ENCODE results near the gene JARID2. TPM values are rescaled to one million over a fixed set of nuclear protein-coding genes. Genes with fewer than 3 reads are reported as not detected.

The JARID2 gene
- total and polyA plus RNA-seq, 7 experiments from 2014 or later = 6.9 to 39.6 (median 24.1) TPM

DNA sequence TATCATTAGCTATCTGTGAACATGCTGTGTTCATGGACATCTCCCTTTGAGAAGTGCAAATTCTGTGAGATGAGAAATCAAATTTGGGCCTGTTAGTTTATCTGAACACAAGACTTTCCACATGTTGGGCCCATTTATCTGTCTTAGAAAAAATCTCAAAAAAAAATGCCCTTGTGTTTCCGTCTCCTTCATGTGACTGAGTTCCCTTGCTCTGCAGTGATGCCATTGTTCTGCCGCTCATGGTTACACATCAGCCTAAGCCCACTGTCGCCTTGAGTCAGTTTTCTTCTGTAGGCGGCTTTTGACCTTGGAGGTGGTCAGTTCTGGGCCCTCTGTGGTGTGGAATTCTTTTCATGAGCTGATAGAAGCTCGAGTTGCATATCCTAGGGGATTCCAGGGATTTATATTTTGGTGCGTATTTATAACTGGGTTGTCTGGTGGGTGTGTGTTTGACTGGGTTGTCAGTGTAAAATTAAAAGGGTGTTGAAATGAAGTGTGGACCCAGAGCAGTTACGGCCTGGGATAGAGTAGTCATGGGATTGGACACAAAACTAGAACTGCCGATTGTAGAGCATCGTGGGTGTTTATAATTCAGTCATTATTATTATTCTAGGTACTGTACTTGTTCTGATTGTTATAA lies 156.7 kb downstream of the JARID2 start:
- intact Hi-C loops (cut with micrococcal nuclease) = loop anchor here (1.0 to 2.0 kb wide), 2 partner anchors 8 to 16 kb away; no protein-coding TSS in a partner anchor
- H3K9me3 Mint-ChIP-seq = no peaks in the 10 kb centered on the region
- H3K27me3 Mint-ChIP-seq = no peaks in the 10 kb centered on the region
- Histone ChIP-seq H3K36me3 (ENCODE audit: control insufficient read depth in 2 of 3, insufficient read depth in 3 of 3, low read length in 3 of 3) (no peaks in the 10 kb centered on the region), H3K4me3 (ENCODE audit: low read length) (no peak overlapping the region), H3K27ac (ENCODE audit: low read depth, low read length) (no peak overlapping the region), H3K4me1 (ENCODE audit: control insufficient read depth in 2 of 2, insufficient read depth in 2 of 2, low read length in 2 of 2) (peaks cover 23 to 45% of the 10 kb centered on the region in 2 donors), H3K27me3 (ENCODE audit: control insufficient read depth in 2 of 2, insufficient read depth in 2 of 2, low read length in 2 of 2) (no peaks in the 10 kb centered on the region), H3K9me3 (ENCODE audit: control insufficient read depth in 2 of 3, low read length in 3 of 3) (no peaks in the 10 kb centered on the region)
- no peak for DNase-seq
- H3K27ac Mint-ChIP-seq = peak overlapping the region; percentile 4 to 81 (median 58)
- H3K4me3 Mint-ChIP-seq = peak overlapping the region in 9 of 10 donors; percentile 2 to 78 (median 30)
- peaks cover 0 to 6% (median 0%) of the 10 kb centered on the region in 5 donors for H3K36me3 Mint-ChIP-seq
- ATAC-seq = no peak
- H3K4me1 Mint-ChIP-seq = peaks cover 69 to 92% (median 85%) of the 10 kb centered on the region in 7 donors
- ChIA-PET CTCF (interaction anchor here (1.5 kb wide), 1 partner anchor 24 kb away, joined by 4 read pairs; no protein-coding TSS in a partner anchor), POLR2A (interaction anchor here (1.0 to 1.1 kb wide), 3 partner anchors 10 to 155 kb away, joined by 3 to 4 read pairs (median 3); no protein-coding TSS in a partner anchor)

DNA sequence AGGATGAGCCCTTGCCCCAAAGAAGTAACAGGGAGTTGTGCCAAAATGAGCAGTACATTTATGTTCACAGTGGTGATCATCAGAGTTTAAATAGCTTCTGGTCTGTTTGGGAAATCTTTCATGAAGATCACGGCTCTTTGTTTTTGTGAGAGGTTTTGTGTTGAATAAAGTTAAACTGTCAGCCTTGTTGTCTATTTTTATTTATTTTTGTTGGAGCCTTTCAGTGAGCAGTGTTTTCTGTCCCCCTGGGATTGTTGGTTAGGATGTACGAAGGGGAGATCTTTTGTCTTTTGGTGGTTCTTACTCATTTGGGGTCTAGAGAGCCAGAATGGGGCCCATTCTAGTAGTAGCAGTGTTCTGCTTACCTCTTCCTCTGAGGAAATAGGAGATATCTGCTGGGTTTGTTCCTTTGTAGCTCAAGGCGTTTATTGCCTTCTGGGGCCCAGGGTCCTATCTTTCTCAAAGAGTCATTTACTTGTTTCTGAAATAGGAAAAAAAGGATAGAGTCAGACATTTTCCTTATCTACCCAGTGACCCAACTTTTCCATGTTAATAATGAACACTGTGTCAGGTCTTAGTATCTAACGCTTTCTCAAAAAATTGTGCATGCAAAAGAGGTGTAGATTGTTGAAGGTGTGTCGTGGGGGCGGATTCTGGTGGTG lies 157.4 kb downstream of the JARID2 start:
- Histone ChIP-seq H3K27me3 (ENCODE audit: control insufficient read depth in 2 of 2, insufficient read depth in 2 of 2, low read length in 2 of 2) (no peaks in the 10 kb centered on the region), H3K36me3 (ENCODE audit: control insufficient read depth in 2 of 3, insufficient read depth in 3 of 3, low read length in 3 of 3) (no peaks in the 10 kb centered on the region), H3K9me3 (ENCODE audit: control insufficient read depth in 2 of 3, low read length in 3 of 3) (no peaks in the 10 kb centered on the region), H3K27ac (ENCODE audit: low read depth, low read length) (no peak overlapping the region), H3K4me3 (ENCODE audit: low read length) (no peak overlapping the region), H3K4me1 (ENCODE audit: control insufficient read depth in 2 of 2, insufficient read depth in 2 of 2, low read length in 2 of 2) (peaks cover 23 to 39% of the 10 kb centered on the region in 2 donors)
- H3K4me1 Mint-ChIP-seq = peaks cover 73 to 92% (median 89%) of the 10 kb centered on the region in 7 donors
- DNase-seq (no peak), ATAC-seq (no peak)
- peak overlapping the region; percentile 5 to 81 (median 30) for H3K27ac Mint-ChIP-seq
- peak overlapping the region; percentile 10 to 78 (median 57) for H3K4me3 Mint-ChIP-seq
- H3K36me3 Mint-ChIP-seq = peaks cover 0 to 7% (median 0%) of the 10 kb centered on the region in 5 donors
- no peaks in the 10 kb centered on the region for H3K9me3 Mint-ChIP-seq
- H3K27me3 Mint-ChIP-seq = no peaks in the 10 kb centered on the region
- CTCF ChIA-PET = interaction anchor here (1.5 kb wide), 1 partner anchor 23 kb away, joined by 4 read pairs; no protein-coding TSS in a partner anchor
- intact Hi-C loops (cut with micrococcal nuclease) = loop anchor here in 1 of 2 donors (2.0 kb wide), 1 partner anchor 16 kb away; no protein-coding TSS in a partner anchor
- POLR2A ChIA-PET = interaction anchor here (0.7 to 1.1 kb wide), 3 partner anchors 23 to 156 kb away, joined by 3 to 4 read pairs (median 4); no protein-coding TSS in a partner anchor

- Histone ChIP-seq H3K4me3 (ENCODE audit: low read length) (no peak overlapping the region), H3K4me1 (ENCODE audit: control insufficient read depth in 2 of 2, insufficient read depth in 2 of 2, low read length in 2 of 2) (peaks cover 26 to 33% of the 10 kb centered on the region in 2 donors), H3K36me3 (ENCODE audit: control insufficient read depth in 2 of 3, insufficient read depth in 3 of 3, low read length in 3 of 3) (no peaks in the 10 kb centered on the region), H3K9me3 (ENCODE audit: control insufficient read depth in 2 of 3, low read length in 3 of 3) (no peaks in the 10 kb centered on the region), H3K27ac (ENCODE audit: low read depth, low read length) (no peak overlapping the region), H3K27me3 (ENCODE audit: control insufficient read depth in 2 of 2, insufficient read depth in 2 of 2, low read length in 2 of 2) (no peaks in the 10 kb centered on the region)
- no peaks in the 10 kb centered on the region for H3K27me3 Mint-ChIP-seq
- no peak for ATAC-seq
- POLR2A ChIA-PET = interaction anchor here (0.6 to 1.5 kb wide), 5 partner anchors 9 to 163 kb away, joined by 3 to 6 read pairs (median 4); no protein-coding TSS in a partner anchor
- H3K4me3 Mint-ChIP-seq = peak overlapping the region in 4 of 10 donors; percentile 57 to 78 (median 58)
- H3K9me3 Mint-ChIP-seq = no peaks in the 10 kb centered on the region
- H3K4me1 Mint-ChIP-seq = peaks cover 68 to 92% (median 88%) of the 10 kb centered on the region in 7 donors
- intact Hi-C loops (cut with micrococcal nuclease) = loop anchor here in 1 of 2 donors (1.0 kb wide), 1 partner anchor 17 kb away; no protein-coding TSS in a partner anchor
- no peak for DNase-seq
- CTCF ChIA-PET = interaction anchor here (0.9 to 1.4 kb wide), 3 partner anchors 14 to 82 kb away, joined by 3 to 6 read pairs (median 3); no protein-coding TSS in a partner anchor
- peaks cover 0 to 11% (median 0%) of the 10 kb centered on the region in 5 donors for H3K36me3 Mint-ChIP-seq
- H3K27ac Mint-ChIP-seq = peak overlapping the region in 4 of 9 donors; percentile 32 to 69 (median 64)
Measured at GRCh38 chr6:15404685-15404980, 158.8 kb downstream of the JARID2 start.

- no peak for DNase-seq
- no peaks in the 10 kb centered on the region for H3K9me3 ChIP-seq (ENCODE audit: control insufficient read depth in 2 of 3, low read length in 3 of 3)
- H3K4me3 ChIP-seq (ENCODE audit: low read length) = no peak overlapping the region
- POLR2A ChIA-PET = interaction anchor here (0.6 to 1.5 kb wide), 5 partner anchors 8 to 164 kb away, joined by 3 to 6 read pairs (median 4); no protein-coding TSS in a partner anchor
- H3K36me3 ChIP-seq (ENCODE audit: control insufficient read depth in 2 of 3, insufficient read depth in 3 of 3, low read length in 3 of 3) = no peaks in the 10 kb centered on the region
- Mint-ChIP-seq H3K4me3 (peak overlapping the region in 2 of 10 donors; percentile 57 to 78), H3K4me1 (peaks cover 70 to 92% (median 88%) of the 10 kb centered on the region in 7 donors), H3K27ac (peak overlapping the region in 3 of 9 donors; percentile 64 to 69 (median 65)), H3K27me3 (no peaks in the 10 kb centered on the region), H3K9me3 (no peaks in the 10 kb centered on the region), H3K36me3 (peaks cover 0 to 15% (median 0%) of the 10 kb centered on the region in 5 donors)
- ATAC-seq = no peak
- intact Hi-C loops (cut with micrococcal nuclease) = no loop called here
- no peaks in the 10 kb centered on the region for H3K27me3 ChIP-seq (ENCODE audit: control insufficient read depth in 2 of 2, insufficient read depth in 2 of 2, low read length in 2 of 2)
- CTCF ChIA-PET = interaction anchor here (0.9 to 1.4 kb wide), 3 partner anchors 15 to 83 kb away, joined by 3 to 6 read pairs (median 3); no protein-coding TSS in a partner anchor
- H3K4me1 ChIP-seq (ENCODE audit: control insufficient read depth in 2 of 2, insufficient read depth in 2 of 2, low read length in 2 of 2) = peaks cover 21 to 40% of the 10 kb centered on the region in 2 donors
- no peak overlapping the region for H3K27ac ChIP-seq (ENCODE audit: low read depth, low read length)
Measured at GRCh38 chr6:15405129-15406068, 159.5 kb downstream of the JARID2 start.

DNA sequence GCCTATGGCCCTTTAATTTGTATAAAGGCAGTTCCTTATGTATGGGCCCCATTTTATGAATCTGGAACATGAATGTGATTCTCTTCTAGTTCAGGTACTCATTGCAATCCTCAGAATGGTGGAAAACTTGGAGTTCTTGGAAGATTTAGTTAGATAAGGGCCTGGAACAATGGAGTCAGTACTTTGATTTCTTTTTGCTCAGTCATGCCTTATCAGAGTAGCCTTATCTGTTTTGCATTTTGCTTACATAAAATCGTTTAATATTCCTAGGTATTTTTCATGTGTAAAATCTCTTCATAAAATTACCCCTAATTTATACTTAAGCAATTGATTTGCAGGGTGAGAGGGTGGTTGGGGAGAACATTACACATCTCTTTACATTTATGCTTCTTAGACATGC lies 160.6 kb downstream of the JARID2 start:
- no peaks in the 10 kb centered on the region for H3K27me3 Mint-ChIP-seq
- DNase-seq (no peak), ATAC-seq (no peak)
- H3K9me3 Mint-ChIP-seq = no peaks in the 10 kb centered on the region
- H3K36me3 ChIP-seq (ENCODE audit: control insufficient read depth in 2 of 3, insufficient read depth in 3 of 3, low read length in 3 of 3) = no peaks in the 10 kb centered on the region
- H3K4me1 ChIP-seq (ENCODE audit: control insufficient read depth in 2 of 2, insufficient read depth in 2 of 2, low read length in 2 of 2) = peaks cover 29 to 49% of the 10 kb centered on the region in 2 donors
- peaks cover 0 to 19% (median 0%) of the 10 kb centered on the region in 5 donors for H3K36me3 Mint-ChIP-seq
- no peak overlapping the region for H3K27ac Mint-ChIP-seq
- ChIA-PET POLR2A (no interaction called here), CTCF (no interaction called here)
- no peak overlapping the region for H3K4me3 Mint-ChIP-seq
- H3K27me3 ChIP-seq (ENCODE audit: control insufficient read depth in 2 of 2, insufficient read depth in 2 of 2, low read length in 2 of 2) = no peaks in the 10 kb centered on the region
- intact Hi-C loops (cut with micrococcal nuclease) = no loop called here
- H3K4me3 ChIP-seq (ENCODE audit: low read length) = no peak overlapping the region
- H3K4me1 Mint-ChIP-seq = peaks cover 73 to 92% (median 88%) of the 10 kb centered on the region in 7 donors
- H3K9me3 ChIP-seq (ENCODE audit: control insufficient read depth in 2 of 3, low read length in 3 of 3) = no peaks in the 10 kb centered on the region
- H3K27ac ChIP-seq (ENCODE audit: low read depth, low read length) = no peak overlapping the region

- H3K36me3 ChIP-seq (ENCODE audit: control insufficient read depth in 2 of 3, insufficient read depth in 3 of 3, low read length in 3 of 3) = no peaks in the 10 kb centered on the region
- peak overlapping the region in 2 of 9 donors; percentile 45 to 56 for H3K27ac Mint-ChIP-seq
- POLR2A ChIA-PET = no interaction called here
- no peak overlapping the region for H3K4me3 ChIP-seq (ENCODE audit: low read length)
- H3K9me3 ChIP-seq (ENCODE audit: control insufficient read depth in 2 of 3, low read length in 3 of 3) = no peaks in the 10 kb centered on the region
- H3K27ac ChIP-seq (ENCODE audit: low read depth, low read length) = no peak overlapping the region
- peaks cover 30 to 52% of the 10 kb centered on the region in 2 donors for H3K4me1 ChIP-seq (ENCODE audit: control insufficient read depth in 2 of 2, insufficient read depth in 2 of 2, low read length in 2 of 2)
- no peak for DNase-seq
- CTCF ChIA-PET = no interaction called here
- H3K9me3 Mint-ChIP-seq = no peaks in the 10 kb centered on the region
- peaks cover 0 to 31% (median 11%) of the 10 kb centered on the region in 5 donors for H3K36me3 Mint-ChIP-seq
- no peak overlapping the region for H3K4me3 Mint-ChIP-seq
- H3K27me3 ChIP-seq (ENCODE audit: control insufficient read depth in 2 of 2, insufficient read depth in 2 of 2, low read length in 2 of 2) = no peaks in the 10 kb centered on the region
- peaks cover 73 to 92% (median 86%) of the 10 kb centered on the region in 7 donors for H3K4me1 Mint-ChIP-seq
- no peak for ATAC-seq
- H3K27me3 Mint-ChIP-seq = no peaks in the 10 kb centered on the region
- intact Hi-C loops (cut with micrococcal nuclease) = no loop called here
Measured at GRCh38 chr6:15408008-15408407, 162.1 kb downstream of the JARID2 start.
